GM23338 (cell line): ENCODE data around the gene GSG1L.

Source experiments
- EZH2phosphoT487 ChIP-seq: fragments of 200-600 bp; sonication (generic); IDR thresholded peaks from one replicate; pipeline ENCODE4 v1.8.1; 2018; ENCODE audit warnings: antibody characterized with exemption; ENCODE audit not compliant: unreplicated experiment
- POLR2AphosphoS5 ChIP-seq: IDR thresholded peaks from 2 replicates; pipeline ENCODE4 v1.6.1; 2016; ENCODE audit warnings: antibody characterized with exemption, low read depth
- STAT1 ChIP-seq: IDR thresholded peaks from one replicate; pipeline ENCODE4 v1.6.1; 2016; ENCODE audit warnings: antibody characterized with exemption; ENCODE audit not compliant: unreplicated experiment
- ZNF331 ChIP-seq: fragments of 250-450 bp; sonication (Bioruptor Pico); IDR thresholded peaks from 2 replicates; pipeline ENCODE4 v1.5.0; 2020; ENCODE audit warnings: low read depth, mild to moderate bottlenecking, moderate library complexity
- TF ChIP-seq, protein P1 (sequence below), 2 experiments: fragments of 200-600 bp in 1 of 2; sonication (generic) in 1 of 2; conservative IDR thresholded peaks; 2 replicates each; pipeline versions ENCODE4 v1.5.1 to v1.6.1; 2016 to 2017; ENCODE audit warnings: antibody characterized with exemption in 2 of 2, low read depth in 2 of 2, mild to moderate bottlenecking in 2 of 2, moderate library complexity in 1 of 2

DNA sequence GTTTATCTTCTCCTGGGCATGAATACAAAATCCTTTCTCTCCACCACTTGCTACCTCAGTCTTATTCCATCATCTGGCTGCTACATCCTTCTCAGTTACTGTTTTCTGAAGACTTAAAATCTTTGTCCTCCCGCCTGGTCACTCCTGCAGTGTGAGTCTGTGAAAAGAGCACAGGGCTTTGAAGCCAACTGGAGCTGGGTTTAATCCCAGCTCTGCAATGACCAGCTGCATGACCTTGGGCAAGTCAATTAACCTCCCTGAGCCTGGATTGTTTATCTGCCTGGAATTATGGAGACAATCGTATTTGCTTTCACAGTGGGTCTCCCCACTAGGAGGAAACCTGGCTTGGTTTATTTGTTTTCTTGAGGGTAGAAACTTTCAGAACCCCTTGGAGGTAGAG is 183.2 kb downstream of the GSG1L start:
- TF ChIP-seq, protein P1, sequence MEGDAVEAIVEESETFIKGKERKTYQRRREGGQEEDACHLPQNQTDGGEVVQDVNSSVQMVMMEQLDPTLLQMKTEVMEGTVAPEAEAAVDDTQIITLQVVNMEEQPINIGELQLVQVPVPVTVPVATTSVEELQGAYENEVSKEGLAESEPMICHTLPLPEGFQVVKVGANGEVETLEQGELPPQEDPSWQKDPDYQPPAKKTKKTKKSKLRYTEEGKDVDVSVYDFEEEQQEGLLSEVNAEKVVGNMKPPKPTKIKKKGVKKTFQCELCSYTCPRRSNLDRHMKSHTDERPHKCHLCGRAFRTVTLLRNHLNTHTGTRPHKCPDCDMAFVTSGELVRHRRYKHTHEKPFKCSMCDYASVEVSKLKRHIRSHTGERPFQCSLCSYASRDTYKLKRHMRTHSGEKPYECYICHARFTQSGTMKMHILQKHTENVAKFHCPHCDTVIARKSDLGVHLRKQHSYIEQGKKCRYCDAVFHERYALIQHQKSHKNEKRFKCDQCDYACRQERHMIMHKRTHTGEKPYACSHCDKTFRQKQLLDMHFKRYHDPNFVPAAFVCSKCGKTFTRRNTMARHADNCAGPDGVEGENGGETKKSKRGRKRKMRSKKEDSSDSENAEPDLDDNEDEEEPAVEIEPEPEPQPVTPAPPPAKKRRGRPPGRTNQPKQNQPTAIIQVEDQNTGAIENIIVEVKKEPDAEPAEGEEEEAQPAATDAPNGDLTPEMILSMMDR (conservative IDR thresholded peaks at IDR 0.05; ENCODE audit: low read depth in 2 of 2), result no peak
- no peak for TF ChIP-seq EZH2phosphoT487
- no peak for TF ChIP-seq POLR2AphosphoS5
- no peak for TF ChIP-seq ZNF331 (CRISPR knock-in tag)
- no peak for TF ChIP-seq STAT1
